Activated CD8-positive, alpha-beta memory T cell treated with anti-CD3 and anti-CD28 coated beads, Interleukin-2, amount 50 U/mL, for 1 hour (primary cell): Measurements from ENCODE around the gene TMEM229A.
"Not testable (repeated sequence)": the region's sequence is repeated elsewhere in the genome, so short reads cannot be mapped to it uniquely, and the experiment has no call there.

Experiments
- DNase-seq: peaks from one replicate; pipeline ENCODE4 v3.0.0-alpha.2; 2020; ENCODE audit errors: extremely low read depth

TMEM229A gene

DNA sequence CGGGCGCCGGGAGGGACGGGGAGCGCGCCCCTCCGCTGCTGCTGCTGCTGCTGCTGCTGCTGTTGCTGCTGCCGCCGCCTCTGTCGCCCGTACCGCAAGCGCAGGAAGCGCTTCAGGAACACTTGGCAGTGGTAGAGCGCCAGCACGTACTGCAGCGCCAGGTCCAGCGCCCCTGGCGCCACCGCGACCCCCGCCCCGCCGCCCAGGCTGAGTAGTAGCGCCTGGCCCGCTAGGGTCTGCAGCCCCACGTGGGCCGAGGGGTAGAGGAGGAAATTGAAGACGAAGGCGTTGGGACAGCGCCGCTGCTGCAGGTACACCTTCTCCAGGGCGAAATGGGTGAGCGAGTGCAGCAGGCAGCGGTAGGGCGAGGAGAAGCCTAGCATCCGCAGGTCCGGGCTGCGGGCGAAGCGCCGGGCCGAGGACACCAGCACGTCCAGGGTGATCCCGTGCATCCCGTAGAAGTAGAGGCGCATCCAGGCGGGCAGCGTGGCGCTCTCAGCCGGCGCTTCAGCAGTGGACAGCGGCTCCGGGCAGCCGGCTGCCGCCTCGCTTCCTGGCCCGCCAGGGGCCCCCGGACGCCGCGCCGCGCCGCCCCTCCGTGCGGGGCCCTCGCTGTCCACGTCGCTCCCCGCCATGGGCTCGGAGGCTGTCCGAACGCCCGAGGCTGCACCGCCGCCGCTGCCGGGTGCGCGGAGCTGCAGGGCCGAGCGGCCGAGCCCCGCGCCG is at the start of gene TMEM229A:
TMEM229A (minus strand) TSS at position 699 of the 726 bp plus-strand sequence; CDS start at position 635, 64 bp downstream.
- DNase-seq: no peak

DNA sequence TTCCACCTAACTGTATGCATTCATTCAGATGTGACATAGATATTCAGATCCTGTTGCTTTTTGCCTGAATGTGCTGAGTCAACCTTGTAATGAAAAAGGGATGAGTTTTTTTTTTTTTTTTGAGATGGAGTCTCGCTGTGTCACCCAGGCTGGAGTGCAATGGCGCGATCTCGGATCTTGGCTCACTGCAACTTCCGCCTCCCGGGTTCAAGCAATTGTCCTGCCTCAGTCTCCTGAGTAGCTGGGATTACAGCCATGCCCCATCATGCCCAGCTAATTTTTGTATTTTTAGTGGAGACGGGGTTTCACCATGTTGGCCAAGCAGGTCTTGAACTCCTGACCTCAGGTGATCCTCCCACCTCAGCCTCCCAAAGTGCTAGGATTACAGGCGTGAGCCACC is 49.4 kb upstream of the TMEM229A start:
- DNase-seq: not testable (repeated sequence)

DNA sequence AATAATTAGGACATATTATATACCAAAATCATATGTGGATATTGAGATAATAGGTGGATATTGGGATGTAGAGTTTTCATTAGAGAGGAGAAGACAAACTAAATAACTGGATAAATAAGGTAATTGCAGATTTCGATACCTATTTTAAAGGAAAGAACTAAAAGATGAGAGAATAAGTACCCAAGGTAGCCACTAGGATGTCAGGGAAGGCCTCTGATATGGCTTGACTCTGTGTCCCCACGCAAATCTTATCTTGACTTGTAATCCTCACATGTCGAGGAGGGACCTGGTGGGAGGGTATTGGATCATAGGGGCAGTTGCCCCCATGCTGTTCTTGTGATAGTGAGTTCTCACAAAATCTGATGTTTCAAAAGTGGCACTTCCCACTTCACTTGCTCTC is 44.7 kb upstream of the TMEM229A start:
- no peak for DNase-seq

DNA sequence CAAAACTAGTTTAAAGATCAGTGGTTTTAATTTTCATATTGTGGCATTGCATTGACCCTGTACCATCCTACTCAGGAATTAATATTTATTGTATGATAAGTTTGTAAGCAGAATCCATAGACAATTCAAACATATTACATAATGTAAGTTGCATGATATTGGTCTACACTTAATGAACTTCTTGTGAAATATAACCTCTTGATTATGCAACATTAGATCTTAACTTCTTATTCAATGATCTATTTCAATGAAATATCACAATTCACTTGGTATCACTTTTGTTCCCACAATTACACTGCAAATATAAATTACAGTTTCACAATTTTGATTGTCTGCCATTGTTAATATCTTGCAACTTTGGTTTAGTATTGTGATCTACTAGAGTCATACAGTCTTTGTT is 44.0 kb upstream of the TMEM229A start:
- no peak for DNase-seq

DNA sequence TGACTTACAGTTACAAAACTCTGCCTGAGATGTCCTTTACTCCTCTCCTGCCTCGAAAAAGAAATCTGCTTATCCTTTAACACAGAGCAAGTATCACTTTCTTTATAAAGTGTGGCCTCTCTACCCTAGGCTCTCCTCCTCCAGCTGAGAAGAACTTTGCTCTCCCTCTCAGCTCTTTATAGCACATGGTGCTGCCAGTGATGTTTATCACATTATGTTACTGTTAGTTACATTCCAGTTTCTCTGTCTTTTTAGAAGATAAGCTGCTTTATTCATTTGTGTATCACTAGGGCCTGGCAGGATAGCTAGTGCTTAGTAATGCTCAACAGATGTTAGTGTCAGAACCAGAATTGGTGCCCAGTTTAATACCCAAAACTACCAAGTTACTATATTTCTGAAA is 41.1 kb upstream of the TMEM229A start:
- no peak for DNase-seq

DNA sequence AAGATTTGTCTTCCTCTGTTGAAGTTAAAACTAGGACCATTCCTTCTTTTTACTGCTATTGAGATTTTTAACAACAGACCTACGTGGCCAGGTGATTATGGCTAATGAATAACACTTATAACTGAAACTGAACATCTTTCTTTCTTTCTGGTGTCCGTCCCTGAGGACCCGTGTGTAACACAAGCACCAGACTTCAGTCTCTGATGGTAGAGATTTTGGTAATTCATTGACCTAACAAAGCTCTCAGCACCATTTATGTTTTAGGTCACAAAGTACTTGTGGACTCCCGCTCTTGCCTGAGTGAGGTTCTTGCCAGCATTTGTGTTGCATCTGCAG is 40.4 kb upstream of the TMEM229A start:
- DNase-seq: no peak

DNA sequence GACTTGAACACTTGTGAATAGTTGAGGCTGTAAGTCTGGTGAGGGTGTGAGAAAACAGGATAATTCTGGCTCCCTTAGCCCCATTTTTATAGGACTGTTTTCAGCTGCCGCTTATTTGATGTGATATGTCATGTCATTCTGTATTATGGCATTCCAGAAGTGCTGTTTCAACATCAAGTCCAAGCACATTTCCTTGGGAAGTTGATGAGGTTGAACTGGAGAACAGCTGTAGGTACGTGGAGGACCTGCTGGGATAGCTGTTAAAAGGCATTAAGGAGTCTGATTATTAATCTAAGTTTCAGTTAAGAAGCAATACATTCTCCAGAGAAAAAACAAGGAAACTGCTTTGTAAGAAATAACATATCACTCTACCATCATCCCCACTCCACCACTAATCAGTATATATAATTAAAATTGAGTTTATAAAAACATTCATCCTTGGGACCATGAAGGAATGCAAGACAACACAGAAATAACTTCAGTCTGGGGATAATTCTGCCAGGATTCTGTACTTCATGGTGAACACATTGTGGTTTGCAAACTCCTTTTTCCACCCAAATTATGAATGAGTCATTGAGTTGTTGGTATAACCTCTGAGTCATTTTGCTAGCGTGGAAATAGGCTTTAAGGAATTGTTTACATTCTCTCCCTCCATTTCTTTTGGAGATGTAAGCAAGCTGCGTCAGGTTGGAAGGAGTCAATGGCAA is 39.9 kb upstream of the TMEM229A start:
- DNase-seq: no peak

DNA sequence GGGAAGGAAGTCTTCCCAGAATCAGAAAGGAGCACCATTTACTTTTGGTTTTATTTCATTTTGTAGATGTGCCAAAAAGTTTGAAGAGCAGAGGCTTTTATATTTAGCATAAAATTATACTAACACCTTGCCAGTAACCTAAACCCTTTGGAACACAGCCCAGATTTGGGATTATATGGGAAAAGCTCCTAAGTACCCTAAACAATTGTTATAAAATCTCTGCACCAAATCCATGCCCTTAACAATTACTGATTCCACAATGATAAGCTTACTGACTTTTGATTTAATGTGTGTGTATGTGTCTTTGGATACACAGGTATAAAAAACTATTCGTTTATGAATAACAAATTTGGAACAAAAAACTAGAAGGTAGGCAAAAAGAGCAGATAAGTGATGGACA is 39.0 kb upstream of the TMEM229A start:
- DNase-seq: no peak

DNA sequence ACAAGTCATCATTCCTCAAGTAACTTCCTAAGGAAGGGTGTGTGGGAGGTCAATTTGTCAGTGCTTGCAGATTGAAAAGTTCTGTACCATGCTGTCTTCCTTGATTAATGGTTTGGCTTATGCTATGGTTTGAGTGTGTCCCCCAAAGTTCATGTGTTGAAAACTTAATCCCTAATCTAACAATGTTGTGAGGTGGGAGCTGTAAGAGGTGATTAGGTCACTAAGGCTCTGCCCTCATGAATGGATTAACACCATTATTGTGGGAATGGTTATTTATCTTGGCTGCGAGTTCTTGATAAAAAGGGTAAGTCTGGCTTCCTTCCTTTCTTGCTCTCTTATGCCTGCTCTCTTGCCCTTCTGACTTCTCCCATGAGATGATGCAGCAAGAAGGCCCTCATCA is 29.3 kb upstream of the TMEM229A start:
- DNase-seq: no peak

DNA sequence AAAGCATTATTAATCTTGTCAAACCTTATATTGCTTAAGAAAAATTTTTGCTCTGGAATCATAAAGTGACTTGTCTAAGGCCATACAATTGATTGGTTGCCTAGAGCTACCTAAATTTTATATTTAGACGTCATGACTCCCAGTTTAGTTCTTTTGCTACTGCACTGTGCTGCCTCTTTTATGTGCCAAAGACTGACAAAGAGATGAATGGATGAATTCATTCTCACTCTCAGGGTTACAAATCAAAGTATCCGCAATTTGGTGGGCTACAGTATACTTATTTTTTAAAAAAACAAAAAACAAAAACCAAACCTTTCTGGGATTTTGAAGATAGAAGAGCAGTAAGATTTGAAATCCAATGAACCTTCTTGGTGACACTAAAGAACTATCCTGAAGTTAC is 27.7 kb upstream of the TMEM229A start:
- no peak for DNase-seq

DNA sequence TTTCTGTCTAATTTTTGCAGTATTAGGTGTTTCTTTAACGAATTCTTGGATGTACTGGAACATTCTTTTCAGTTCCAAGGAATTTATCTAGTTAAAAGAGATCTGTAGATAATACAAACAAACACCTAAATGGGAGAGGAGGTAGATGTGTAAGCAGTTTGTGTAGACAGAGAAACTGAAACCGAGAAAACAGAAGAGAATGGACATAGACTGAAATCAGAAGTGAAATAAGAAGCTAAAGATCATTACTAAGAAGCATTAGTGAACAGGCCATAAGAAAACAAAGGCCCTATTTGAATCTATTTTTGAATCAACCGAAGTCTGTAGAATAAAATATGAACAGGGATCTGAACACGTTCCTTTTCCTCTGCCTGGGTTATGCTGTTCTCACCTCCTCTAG is 26.5 kb upstream of the TMEM229A start:
- no peak for DNase-seq

DNA sequence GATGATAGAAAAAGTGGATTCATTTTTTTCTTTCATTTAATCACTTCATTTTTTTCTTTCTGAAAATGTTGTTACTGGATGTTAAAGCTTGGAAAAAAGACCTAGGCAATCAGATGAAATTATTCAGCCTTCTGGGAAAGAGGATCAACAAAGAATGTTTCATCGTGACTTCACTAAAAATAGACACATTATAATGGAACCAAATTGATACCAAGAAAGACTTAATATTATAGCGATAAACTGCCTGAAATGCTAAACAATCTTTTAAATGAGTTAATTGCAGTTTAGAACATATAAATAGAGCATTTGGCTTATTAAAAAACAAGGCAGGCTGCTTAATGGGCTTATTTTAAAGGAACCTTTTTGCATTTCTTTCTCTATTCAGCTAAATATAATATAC is 25.6 kb upstream of the TMEM229A start:
- DNase-seq: no peak

DNA sequence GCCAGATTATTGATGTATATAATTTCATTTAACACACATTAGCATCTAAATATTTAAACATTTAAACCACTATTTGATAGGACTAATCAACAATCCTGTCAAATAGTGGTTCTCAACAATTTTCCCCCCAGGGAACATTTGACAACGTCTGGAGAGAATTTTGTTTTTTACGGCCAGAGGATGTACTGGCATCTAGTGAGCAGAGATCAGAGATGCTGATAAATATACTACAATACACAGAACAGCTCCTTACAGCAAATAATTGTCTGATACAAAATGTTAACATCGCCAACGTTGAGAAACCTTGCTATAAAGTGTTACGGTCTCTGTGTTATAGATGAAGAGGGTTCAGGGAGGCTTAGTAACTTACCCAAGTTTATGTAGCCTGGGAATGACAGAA is 25.0 kb upstream of the TMEM229A start:
- DNase-seq: no peak

DNA sequence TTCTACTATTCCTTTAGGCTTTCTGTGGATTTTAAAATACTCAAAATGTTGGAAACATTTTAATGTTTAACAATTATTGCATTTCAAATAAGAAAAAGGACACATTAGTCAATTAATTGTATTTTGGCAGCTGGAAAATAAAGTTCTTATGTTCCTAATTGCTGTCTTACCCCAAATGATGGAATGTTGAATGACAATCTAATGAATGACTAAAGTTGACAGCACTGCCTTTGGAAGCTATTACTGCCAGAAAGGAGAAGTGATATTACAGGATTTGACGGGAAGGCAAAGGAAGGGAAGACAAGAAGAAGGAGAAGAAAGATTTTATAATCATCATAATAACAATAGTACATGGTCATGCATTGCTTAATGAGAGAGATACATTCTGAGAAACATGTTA is 23.4 kb upstream of the TMEM229A start:
- no peak for DNase-seq

DNA sequence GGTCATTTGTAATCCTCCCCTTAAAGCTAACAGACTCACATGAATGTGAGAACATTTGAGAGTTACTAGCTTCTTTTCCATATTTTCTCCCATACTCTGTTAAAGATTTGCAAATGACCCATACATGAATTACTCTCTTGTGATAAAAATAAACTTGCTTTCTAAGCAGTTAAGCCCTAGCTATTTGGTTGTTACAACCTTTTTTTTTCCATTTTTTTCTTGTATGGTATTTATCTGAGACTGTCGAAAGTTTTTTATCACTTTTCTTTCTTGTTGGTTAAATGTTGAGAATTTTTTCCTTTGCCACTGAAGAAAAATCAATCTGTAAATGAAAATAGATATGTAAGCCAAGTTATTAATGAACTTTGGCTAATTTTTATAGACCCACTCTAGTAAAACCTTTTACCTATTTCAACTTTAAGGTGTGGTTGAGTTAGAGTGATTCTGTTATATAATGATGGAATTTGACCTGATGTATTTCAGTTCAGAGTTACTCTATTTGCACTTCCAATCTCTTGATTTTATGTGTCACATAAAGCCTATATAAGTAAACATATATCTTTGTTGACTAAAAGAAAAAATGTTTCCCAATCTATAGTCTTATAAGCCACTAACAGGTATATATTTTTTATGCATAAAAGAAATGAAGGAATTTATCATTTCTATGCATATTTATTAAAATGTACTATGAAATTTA is 19.0 kb upstream of the TMEM229A start:
- no peak for DNase-seq

DNA sequence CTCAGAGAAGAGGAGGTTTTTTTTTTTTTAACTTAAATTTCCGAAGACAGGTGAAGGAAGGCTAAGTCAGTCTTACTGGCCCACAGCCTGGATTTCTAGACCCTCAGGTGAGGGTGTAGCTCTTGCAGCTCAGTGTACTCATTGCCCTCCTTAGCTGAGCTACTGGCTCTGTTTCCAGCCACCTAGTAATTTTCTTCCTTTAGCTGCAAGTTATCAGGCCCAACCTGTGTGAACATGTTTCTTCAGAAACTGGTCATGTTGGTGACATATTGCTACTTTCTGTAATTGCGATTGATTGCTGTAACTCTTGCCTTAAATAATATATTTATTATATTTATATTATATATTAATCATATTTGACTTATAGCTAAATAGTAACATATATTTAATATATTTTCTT is 10.0 kb upstream of the TMEM229A start:
- no peak for DNase-seq

DNA sequence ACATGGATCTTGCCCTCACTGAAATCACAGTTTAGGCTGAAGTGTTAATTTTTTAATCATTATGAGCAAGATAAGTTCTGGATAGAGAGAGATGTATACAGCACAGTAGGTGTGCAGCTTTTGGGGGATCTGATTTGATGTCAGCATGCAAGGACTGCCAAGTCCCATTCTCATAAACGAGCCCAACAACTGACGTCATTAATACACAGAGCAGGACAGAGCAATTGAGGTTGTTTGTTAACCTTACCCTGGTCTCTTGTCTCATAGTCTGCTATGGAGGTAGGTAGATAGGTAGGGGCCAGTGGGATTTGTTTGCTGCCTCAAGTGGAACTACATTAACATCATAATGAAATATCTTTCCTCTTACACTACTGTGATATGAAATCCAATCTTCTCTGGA is 8.6 kb upstream of the TMEM229A start:
- DNase-seq: no peak

DNA sequence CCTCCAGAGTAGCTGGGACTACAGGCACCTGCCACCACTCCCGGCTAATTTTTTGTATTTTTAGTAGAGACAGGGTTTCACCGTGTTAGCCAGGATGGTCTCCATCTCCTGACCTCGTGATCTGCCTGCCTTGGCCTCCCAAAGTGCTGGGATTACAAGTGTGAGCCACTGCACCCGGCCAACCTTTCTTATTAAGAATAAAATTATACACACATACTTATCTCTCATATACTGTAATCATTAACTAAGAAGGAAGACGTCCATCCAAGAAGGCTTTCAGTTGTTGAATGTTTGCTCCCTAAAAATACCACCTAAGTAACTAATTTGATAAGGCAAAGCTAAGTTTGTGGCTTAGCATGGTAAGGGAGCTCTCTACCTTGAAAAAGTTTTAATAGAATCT is 5.0 kb upstream of the TMEM229A start:
- not testable (repeated sequence) for DNase-seq

DNA sequence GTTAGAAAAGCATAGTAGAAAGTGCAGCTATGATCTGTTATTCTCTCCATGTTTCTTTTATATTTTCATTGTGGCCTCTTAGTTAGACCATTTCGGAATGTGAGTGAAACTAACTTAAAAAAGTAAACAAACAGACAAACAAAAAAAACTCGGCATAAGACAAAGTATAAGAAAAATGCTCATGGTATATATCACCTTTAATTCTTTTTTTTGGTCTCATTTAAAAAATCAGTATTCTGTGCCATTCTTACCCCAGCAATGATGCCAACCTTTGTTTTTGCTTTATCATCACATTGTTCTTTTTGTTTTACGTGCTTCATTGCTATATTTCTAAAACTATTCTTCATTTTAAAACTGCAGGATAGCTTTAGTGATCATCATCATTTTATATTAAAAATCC is 2.8 kb upstream of the TMEM229A start:
- DNase-seq: no peak

DNA sequence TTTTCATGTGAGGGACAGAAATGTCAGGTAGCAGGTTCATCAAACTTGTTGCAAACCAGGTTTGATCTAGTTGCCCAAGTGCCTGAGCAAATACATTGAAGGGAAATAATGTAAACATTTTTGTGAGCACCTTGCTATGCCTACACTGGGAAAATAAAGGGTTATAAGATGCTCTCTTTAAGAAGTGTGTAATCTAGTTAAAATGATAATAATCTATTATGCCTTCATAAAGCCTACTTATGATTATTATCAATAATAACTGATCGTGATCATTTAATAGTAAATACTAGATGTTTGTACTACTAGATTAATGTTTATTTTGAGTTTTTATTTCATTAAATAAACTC is 1.9 kb upstream of the TMEM229A start:
- no peak for DNase-seq

DNA sequence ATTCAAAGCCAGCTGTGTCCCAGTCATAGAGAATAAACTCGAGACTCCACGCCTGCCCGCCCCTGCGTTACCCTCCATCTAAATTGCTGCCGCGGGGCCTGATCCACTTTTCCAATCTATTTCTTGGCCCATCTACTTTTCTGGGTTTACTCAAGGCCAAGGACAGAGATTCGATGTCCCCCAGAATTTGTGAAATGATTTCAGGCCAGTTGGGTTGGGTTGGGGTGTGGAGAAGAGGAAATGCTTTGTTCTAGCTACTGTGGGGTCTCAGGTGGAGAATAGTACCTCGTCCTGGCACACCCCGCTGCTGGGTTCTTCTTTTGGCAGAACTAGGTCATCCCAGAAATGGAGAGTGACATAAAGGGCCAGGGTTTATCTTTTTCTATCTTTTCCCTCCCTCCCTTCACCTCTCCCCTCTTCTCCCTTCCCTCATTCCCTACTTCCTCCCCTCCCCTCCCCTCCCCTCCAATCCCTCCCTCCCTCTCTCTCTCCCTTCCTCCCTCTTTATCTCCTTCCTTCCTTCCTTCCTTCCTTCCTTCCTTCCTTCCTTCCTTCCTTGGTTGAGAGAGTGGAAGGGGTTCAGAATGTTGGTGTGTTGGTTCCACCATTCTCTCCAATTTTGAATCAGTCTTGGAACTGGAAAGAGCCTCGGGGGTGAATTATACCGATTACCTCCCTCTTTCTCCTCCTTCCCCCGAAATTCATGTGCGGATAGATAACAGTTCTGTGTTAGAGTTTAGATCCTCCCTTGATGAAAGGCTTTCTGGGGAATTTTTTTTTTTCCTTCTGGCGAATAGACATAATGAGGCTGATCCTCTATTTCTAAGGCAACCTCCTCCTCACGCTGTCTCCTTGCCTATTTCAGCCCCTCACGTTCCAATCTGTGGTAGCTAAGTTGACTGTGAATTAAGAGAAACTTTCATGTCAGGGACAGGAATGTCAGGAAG is 1.2 kb upstream of the TMEM229A start:
- no peak for DNase-seq
